CD4-positive, alpha-beta T cell treated with Interleukin-12 subunit alpha and Interleukin-12 subunit beta, for 1 hour (primary cell): ENCODE data around the gene ST7.
"Not testable (repeated sequence)": the region's sequence is repeated elsewhere in the genome, so short reads cannot be mapped to it uniquely, and the experiment has no call there.

Experiments used
- DNase-seq: peaks from one replicate; pipeline ENCODE4 v3.0.0-alpha.2; 2020

Gene ST7, protein sequence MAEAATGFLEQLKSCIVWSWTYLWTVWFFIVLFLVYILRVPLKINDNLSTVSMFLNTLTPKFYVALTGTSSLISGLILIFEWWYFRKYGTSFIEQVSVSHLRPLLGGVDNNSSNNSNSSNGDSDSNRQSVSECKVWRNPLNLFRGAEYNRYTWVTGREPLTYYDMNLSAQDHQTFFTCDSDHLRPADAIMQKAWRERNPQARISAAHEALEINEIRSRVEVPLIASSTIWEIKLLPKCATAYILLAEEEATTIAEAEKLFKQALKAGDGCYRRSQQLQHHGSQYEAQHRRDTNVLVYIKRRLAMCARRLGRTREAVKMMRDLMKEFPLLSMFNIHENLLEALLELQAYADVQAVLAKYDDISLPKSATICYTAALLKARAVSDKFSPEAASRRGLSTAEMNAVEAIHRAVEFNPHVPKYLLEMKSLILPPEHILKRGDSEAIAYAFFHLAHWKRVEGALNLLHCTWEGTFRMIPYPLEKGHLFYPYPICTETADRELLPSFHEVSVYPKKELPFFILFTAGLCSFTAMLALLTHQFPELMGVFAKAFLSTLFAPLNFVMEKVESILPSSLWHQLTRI

DNA sequence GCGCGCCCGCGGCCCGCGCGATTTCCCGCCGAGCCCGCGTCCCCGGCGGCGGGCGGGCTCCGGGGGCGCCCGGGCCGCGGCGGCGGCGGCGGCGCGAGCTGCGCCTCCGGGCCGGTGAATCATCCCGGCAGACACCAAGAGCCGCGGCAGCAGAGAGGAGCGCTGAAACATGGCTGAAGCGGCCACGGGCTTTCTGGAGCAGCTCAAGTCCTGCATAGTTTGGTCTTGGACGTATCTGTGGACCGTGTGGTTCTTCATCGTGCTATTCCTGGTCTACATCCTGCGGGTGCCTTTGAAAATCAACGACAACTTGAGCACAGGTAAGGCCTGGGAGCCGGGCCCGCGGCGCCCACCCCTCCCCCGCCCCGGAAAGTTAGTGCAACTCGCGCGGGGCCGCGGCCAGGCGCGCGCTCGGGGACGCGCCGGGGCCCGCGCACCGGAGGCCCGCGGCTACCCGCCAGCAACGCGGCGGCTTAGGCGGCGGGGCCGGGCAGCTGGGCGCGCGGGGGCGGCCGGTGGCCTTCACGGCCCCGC, at the start of gene ST7:
ST7 (plus strand) TSS at position 130 of the 534 bp plus-strand sequence; CDS start at position 170, 40 bp downstream.
- peak; percentile 69 for DNase-seq

DNA sequence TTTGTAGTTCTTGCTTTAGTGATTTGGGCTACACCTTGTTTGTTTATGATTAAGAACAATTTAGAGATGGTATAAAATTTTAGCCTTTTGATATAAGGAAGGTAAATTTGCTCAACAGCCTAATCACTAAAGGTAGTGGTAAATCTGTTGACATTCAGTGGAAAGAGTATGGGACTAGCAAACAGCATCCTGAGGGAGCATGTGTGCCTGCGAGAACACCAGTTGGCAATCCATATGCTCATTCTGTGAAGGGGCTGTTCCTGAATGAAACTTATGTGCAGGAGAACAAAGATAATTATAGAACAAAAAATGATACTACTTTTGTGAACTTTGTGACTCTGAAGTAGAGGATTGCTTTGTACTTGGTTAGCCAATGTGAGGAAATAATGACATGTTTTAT, 46.9 kb upstream of the ST7 start:
- DNase-seq: no peak

DNA sequence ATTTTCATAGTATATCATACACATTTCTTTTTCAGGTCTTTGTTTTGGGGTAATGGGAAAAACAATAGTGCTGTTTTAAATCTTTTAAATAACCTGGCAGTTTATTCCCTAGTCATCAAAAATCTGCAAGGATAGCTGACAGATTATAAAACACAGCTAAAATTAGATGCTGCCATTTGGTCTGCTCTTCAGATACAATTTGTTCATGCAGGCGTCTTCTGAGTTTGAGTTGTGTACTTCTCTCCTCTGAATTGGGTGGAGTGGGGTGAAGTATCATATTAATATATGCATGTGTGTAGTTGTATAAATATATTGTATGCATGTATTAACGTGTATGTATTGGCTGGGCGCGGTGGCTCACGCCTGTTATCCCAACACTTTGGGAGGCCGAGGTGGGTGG, 42.9 kb upstream of the ST7 start:
- no peak for DNase-seq

DNA sequence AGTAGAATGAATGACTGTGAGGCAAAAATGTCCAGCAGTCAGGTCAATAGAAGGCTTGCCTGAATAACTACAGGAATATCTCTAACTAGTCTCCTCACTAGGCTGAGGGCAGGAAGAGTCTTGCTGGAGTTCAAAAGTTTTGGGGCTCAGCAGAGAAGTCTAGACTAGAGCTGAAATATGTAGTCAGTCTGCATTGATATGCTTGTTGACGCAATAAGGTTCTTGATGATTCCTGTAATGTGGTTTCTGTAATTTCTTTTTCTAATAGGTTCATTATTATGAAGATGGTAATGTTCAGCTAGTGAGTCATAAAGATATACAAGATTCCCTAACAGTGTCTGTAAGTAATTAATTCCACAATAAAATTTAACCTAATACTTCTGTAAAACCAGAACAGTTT, 41.5 kb upstream of the ST7 start:
- no peak for DNase-seq

DNA sequence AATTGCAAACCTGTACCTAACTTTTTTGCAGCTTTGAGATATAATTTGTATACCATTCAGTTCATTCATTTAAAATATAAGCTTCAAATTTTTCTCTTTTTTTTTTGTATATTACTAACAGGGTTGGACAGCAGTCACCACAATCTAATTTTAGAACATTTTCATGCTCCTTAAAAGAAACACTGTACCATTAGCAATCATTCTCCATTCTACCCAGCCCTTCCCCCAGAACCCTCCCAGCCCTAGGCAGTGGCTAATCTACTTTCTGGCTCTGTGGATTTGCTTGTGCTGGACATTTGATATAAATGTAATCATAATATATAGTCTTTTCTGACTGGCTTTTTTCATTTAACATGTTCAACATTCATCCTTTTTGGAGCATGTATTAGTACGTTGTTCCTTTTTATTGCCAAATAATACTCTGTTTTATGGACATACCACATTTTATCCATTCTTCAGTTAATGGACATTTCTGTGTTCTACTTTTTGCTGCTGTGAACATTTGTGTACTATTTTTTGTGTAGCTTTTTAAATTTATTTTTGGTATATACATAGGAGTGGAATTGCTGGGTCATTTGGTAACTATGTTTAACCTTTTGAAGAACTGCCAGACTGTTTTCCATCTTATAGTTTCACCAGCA, 40.9 kb upstream of the ST7 start:
- no peak for DNase-seq

DNA sequence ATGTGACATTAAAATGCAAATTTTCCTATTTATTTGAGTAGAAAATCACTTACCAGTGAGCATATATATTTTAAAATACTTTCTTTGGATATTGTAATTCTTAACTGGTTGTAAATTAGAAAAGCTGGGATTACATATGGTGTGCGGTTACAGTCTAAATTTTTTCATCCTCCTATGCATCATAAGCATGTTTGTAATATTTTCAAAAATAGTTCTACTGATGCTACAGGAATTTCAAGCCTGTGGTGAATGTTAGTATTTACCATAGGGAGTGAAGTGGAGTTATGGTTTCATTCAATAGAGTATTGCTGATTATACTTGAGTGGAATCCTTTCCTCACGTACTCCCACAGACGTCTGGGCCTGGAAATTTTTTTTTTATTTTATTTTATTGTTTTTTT, 34.6 kb upstream of the ST7 start:
- no peak for DNase-seq

DNA sequence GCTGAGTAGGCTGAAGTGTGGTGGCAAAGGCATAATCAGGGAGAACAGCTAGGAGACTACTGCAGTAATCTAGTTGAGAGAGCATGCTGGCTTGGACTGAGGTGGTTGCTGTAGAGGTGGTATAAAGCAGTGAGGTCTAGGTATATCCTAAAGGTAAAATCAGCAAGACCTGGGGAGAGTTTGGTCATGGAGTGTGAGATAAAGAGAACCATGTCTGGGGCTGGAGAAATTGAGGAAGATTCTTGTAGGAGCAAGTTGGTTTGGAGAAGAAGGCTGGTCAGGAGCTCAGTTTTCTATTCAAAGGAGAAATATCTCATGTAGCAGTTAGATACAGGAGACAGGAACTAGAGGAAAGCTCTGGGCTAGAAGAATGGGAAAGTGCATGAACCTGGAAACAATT, 32.9 kb upstream of the ST7 start:
- no peak for DNase-seq

DNA sequence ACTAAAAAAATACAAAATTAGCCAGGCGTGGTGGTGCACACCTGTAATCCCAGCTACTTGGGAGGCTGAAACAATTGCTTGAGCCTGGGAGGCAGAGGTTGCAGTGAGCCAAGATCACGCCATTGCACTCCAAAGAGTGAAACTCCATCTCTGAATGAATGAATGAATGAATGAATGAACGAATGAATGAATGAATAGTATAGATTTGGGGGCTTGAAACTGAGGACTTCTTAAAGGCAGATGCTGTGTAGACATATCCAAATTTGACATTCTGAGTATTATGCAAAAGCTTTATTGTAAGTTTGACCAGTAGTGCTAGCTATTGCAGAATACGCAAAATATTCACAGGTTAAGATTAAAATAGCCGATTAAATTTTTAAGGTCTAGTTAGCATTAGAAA, 30.8 kb upstream of the ST7 start:
- no peak for DNase-seq

DNA sequence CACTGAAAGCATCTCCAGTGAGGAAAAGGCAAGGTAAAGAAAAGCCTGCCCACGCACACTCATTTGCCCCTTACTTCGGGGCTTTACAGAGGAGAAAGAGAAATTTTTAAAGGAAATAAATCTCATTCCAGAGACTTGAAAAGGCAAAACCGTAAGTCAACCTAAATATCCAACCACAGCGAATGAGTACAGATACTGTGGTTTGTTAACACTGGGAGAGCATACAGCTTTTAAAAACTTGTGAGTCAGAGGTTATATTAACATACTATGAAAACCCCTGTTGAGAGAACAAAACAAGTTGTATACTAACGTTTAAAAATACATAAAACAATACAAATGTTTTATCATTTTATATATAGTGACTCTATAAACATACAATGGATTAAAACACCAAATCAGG, 28.6 kb upstream of the ST7 start:
- no peak for DNase-seq

DNA sequence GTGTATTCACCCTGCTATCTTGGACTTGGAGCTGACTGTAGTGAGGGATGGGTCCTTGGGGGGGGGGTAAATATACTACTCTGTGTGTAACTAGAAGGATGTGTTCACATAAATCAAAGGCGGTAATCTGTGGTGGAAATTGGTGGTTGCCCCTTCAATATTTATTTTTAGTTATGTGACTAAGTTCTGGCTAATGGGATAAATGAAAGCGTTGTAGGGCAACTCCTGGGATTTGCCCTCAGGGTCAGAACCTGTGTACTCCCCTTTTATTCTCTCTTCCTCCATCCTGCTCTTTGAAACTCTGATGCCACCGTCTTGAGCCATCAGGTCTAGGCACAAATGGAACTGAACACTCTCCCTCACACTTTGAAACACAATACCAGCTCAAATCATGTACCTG, 24.3 kb upstream of the ST7 start:
- DNase-seq: no peak

DNA sequence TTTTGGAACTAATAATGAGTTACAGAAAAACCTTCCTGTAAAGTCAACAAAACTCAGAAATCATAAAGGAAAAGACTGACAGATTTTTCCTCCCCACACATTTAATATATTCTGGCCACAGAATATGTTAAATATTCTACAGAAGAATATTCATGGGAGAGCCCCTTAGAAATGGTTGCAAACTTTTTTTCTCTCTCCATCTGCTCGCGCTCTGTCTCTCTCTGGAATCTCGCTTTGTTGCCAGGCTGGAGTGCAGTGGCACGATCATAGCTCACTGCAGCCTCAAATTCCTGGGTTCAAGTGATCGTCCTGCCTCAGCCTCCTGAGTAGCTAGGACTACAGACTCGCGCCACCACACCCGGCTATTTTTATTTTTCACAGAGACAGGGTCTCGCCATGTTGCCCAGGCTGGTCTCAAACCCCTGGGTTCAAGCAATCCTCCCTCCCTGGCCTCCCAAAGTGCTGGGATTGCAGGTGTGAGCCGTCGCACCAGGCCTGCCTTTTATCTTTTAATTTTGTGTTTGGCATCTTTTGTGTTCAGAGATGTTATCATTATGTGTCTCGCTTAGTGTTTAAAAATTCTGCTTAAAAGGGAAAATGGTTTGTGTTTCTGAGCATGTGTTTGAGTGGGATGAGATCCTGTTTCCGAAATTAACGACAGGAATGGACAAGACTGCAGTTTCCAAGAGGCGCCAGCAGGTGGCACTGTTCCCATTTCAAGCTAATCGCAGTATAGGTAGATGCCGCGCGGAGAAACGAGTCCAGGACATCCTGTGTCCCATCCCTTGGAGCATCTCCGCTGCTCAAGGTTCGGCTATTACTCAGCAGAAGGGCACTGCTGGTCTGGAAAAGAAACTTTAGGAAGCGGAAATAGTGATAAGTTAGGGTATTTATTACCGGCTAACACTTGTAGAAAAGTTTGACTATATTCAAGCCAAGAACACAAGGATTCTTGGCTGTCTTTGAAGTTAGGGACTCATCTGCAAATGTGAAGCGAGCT, 23.1 kb upstream of the ST7 start:
- DNase-seq: peak; percentile 74

DNA sequence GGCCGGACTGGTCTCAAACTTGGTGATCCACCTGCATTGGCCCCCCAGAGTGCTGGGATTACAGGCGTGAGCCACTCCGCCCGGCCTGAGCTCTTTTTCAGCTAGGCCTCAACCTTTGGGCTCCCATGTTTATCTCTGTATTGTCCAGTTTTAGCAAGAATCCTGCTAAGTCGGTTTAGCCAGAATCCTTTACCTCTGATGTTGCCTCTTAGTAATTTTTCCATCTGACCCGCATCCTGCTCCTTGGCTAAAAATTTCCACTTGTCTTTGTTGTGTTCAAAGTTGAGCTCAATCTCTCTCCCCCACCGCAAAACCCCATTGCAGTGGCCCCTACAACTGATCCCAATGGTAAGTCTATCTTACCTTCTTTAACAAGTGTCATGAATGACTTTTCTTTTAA, 20.7 kb upstream of the ST7 start:
- DNase-seq: no peak

DNA sequence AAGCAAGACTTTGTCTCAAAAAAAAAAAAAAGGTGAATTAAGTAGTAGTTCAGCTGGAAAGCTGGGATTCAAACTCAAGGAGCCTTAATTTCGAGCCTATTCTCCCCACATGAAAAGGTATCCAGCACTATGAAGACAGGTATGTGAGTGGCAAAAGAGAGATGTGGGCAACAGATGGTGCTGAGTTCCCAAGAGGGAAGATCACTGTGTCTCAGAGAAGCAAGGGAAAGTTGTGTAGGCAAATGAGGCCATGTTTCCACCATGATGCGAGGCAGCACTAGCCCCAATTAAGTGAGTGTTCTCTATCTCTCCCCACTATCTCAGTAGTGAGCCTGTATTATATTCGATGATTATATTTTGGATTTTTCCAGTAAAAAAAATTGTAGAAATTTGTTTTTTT, 19.8 kb upstream of the ST7 start:
- no peak for DNase-seq

DNA sequence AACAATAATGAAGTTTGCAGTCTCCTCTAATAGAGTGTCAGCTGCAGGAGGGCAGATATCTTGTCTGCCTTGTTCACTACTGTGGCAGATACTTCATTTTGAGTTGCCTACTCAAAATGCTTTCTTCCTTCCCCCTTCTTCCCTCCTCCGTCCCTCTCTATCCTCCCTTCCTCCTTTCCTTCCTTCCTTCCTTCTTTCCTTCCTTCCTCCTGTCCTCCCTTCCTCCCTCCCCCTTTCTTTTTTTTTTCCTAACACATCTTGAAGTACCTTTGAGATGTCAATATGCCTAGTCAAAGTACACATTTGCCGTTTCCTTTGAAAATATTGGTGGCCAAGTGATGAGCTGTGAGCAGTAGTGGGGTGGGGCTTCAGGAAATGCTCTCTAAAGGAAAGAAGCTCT, 18.7 kb upstream of the ST7 start:
- no peak for DNase-seq

DNA sequence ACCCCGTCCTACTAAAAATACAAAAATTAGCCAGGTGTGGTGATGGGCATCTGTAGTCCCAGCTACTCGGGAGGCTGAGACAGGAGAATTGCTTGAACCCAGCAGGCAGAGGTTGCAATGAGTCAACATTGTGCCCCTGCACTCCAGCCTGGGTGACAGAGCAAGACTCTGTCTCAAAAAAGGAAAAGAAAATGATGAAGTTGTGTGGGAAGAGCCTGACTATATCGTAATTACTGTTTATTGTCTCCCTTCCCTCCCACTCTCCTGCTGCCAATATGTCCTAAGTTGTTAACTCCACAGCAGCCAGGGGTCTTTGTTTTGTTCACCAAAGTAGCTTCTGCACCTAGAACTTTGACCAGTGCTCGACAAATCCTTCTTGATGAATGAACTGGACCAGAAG, 16.5 kb upstream of the ST7 start:
- not testable (repeated sequence) for DNase-seq

DNA sequence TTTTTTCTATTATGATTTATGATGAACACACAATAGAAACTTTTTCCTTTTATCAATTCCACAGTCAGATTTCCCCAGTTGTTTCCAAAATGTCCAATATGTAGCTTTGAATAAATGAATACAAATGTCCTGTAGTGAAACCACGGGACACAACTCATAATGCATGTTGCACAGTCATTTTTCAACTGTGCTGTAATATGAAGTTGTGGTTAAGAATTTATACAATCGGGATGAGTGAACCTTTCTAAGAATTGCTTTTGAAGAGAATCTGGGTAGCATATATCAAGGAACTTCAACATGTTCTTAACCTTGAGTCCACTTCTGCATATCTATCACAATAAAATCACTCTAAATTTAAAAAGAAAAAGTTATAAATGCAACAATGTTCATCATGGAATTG, 14.6 kb upstream of the ST7 start:
- DNase-seq: no peak

DNA sequence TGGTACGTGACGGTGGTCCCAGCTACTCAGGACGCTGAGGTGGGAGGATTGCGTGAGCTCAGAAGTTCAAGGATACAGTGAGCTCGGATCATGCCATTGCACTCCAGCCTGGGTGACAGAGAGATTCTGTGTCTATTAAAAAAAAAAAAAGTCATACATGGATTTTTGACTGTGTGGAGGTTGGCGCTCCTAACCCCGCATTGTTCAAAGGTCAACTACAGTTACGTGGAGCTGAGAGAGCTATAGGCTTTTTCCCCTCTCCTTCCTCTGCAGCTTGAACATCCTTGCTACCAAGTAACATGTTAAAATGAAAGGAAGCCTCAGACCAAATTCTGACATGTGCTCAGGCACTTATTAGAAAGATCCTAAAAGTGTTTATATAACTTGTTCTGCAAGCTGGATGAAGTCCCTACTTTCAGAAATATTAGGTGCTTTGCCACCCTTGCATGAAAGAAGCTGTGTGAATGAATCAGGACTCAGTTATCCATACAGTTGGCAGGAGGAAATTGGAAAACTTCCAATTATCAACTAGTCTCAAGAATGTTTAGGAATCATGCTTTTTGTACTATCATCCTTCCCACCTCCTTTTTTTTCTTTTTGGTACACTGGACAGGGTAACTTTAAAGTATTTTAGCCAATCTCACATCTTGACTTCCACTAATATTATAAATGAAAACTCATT, 12.5 kb upstream of the ST7 start:
- no peak for DNase-seq

DNA sequence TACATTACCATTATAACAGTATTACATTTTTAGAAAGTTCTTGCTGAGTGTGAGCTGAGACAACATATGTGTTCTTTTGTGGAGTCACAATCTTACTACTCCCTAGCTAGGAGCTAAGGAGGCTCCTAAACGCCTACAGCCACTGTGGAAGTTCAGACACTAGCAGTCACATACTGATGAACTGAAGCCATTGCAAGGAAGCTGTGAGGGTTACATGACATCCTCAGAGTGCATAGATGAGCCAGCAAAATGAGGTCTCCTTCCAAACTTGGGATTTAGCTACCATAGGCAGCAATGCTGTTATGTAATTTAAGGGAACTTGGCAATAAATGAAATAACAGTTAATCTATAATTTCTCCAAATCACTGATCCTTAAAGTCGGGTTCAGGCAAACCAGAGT, 10.8 kb upstream of the ST7 start:
- DNase-seq: no peak

DNA sequence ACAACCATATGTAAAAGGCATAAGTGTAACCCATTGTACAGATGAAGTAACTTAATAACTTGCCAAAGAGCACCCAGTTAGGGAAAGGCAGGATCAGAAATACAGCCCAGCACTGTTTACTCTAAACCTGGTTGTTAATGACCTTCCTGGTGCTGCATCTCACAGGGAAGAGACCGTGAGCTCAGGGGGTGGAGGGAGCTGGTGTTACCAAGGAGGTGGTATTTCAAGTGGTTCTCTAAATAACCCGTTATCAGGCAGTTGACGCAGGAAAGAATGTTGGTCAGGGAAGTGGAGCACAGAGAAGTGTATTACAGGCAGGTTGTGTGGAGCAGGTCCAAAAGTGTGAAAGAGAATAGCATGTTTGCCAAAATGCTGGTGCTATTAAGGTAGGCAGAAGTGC, 4.4 kb upstream of the ST7 start:
- DNase-seq: no peak

DNA sequence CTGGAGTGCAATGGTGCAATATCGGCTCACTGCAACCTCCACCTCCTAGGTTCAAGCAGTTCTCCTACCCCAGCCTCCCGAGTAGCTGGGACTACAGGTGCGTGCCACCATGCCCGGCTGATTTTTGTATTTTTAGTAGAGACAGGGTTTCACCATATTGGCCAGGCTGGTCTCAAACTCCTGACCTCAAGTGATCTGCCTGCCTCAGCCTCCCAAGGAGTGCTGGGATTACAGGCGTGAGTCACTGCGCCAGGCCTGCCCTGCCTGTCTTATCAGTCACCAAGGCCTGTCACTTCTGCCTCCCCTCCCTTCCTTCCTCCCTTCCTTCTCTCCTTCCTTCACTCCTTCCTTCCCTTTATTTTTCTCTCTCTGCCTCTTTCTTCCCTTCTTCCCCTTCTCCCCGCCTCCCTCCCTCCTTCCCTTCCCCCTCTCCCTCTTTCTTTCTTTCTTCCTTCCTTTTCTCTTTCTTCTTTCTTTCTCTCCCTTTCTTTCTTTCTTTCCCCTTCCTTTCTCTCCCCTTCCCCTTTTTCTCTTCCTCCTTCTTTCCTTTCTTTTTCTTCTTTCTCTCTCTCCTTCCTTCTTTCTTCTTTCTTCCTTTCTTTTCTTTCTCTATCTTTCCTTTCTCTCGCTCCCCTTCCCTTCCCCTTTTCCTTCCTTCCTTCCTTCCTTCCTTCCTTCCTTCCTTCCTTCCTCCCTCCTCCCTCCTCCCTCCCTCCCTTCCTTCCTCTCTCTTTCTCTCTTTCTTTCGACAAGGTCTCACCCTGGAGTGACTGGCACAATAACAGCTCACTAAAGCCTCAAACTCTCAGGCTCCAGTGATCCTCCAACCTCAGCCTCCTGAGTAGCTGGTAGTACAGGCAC, 3.1 kb upstream of the ST7 start:
- DNase-seq: no peak

DNA sequence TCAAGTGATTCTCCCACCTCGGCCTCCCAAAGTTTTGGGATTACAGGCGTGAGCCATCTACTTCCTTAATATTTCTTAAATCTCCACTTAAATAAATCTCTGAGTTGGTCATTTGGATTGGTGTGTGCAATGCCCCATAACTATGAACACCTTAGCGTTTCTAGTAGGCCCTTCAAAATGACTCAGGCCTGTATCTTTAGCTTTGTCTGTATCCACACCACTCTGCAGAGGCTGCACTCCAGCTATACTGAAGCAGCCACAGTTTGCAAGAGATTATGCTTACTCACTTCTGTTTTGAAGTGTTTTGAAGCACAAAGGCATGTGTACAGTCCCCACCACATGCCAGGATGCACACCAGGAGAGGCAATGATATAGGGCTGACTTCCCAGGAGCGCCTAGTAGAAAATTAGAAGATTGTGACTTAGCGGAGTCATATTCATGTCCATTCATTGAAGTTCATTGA, 2.4 kb upstream of the ST7 start:
- DNase-seq: no peak
